Hematopoietic multipotent progenitor cell (in vitro differentiated cells): ENCODE data around the gene KLHDC9. TPM values are rescaled to one million over a fixed set of nuclear protein-coding genes. Genes with fewer than 3 reads are reported as not detected.
A peak's percentile ranks its signal among the peaks of the same experiment; 100 is the strongest.
"Not testable (repeated sequence)": the region's sequence is repeated elsewhere in the genome, so short reads cannot be mapped to it uniquely, and the experiment has no call there.

ENCODE experiments used
- DNase-seq, 3 donors: peaks; one replicate each; pipeline ENCODE4 v3.0.0-alpha.2; 2011 to 2015; ENCODE audit warnings: low read depth in 2 of 3, low spot score in 2 of 3
- total RNA-seq: library from RNA; depleted of rRNA; stranded (reverse); fragments of >200 nt; gene quantifications from one replicate; pipeline ENCODE4 v1.2.3, GENCODE V29; 2012

The KLHDC9 gene
- total RNA-seq, 1 donor = 2.4 TPM

- DNase-seq = no peak
Observed at GRCh38 chr1:161092621-161093028, 5.5 kb upstream of the KLHDC9 start.

- no peak for DNase-seq
Observed at GRCh38 chr1:161094481-161094880, 3.7 kb upstream of the KLHDC9 start.

GRCh38 chr1:161095230-161095629, 2.9 kb upstream of the KLHDC9 start:
- no peak for DNase-seq

- DNase-seq = no peak
Observed at GRCh38 chr1:161096015-161096414, 2.1 kb upstream of the KLHDC9 start.

GRCh38 chr1:161096530-161096929, 1.6 kb upstream of the KLHDC9 start:
- DNase-seq = no peak

- no peak for DNase-seq
Observed at GRCh38 chr1:161099090-161099802, 1.1 kb downstream of the KLHDC9 start.

- no peak for DNase-seq
Observed at GRCh38 chr1:161100556-161100955, 2.4 kb downstream of the KLHDC9 start.

GRCh38 chr1:161106431-161106830, 8.3 kb downstream of the KLHDC9 start:
- DNase-seq = no peak

- no peak for DNase-seq
Observed at GRCh38 chr1:161111117-161111516, 13.0 kb downstream of the KLHDC9 start.

GRCh38 chr1:161111527-161111926, 13.4 kb downstream of the KLHDC9 start:
- no peak for DNase-seq

- no peak for DNase-seq
Observed at GRCh38 chr1:161113915-161114314, 15.8 kb downstream of the KLHDC9 start.

GRCh38 chr1:161114556-161114955, 16.4 kb downstream of the KLHDC9 start:
- DNase-seq = no peak

- DNase-seq = no peak
Observed at GRCh38 chr1:161115132-161115711, 17.1 kb downstream of the KLHDC9 start.

GRCh38 chr1:161115961-161116360, 17.8 kb downstream of the KLHDC9 start:
- DNase-seq = not testable (repeated sequence)

GRCh38 chr1:161117759-161118581, 19.8 kb downstream of the KLHDC9 start, which contains the start of the genes NIT1 and PFDN2:
Gene NIT1, plus strand, starts transcription at chr1:161118105. Its CDS starts 72 bp downstream, at chr1:161118177.
Gene PFDN2, minus strand, starts transcription at chr1:161118037. Its CDS starts 11 bp downstream, at chr1:161118026.
- DNase-seq = peak; percentile 70 to 88 (median 84)

- DNase-seq = peak; percentile 35 to 63 (median 61)
Observed at GRCh38 chr1:161119092-161119903, 21.1 kb downstream of the KLHDC9 start.

GRCh38 chr1:161121042-161121650, 23.0 kb downstream of the KLHDC9 start:
- no peak for DNase-seq

GRCh38 chr1:161121834-161122233, 23.7 kb downstream of the KLHDC9 start:
- peak in 2 of 3 donors; percentile 31 to 52 for DNase-seq

GRCh38 chr1:161122967-161123366, 24.8 kb downstream of the KLHDC9 start:
- DNase-seq = no peak

GRCh38 chr1:161127649-161128048, 29.5 kb downstream of the KLHDC9 start:
- no peak for DNase-seq
